Hepatic stellate cell (primary cell): ENCODE results near the gene DDR2.
"Not testable (repeated sequence)": the region's sequence is repeated elsewhere in the genome, so short reads cannot be mapped to it uniquely, and the experiment has no call there.

Source experiments
- DNase-seq: peaks from one replicate; pipeline ENCODE4 v3.0.0; 2011; ENCODE audit warnings: low spot score

The DDR2 gene

DNA sequence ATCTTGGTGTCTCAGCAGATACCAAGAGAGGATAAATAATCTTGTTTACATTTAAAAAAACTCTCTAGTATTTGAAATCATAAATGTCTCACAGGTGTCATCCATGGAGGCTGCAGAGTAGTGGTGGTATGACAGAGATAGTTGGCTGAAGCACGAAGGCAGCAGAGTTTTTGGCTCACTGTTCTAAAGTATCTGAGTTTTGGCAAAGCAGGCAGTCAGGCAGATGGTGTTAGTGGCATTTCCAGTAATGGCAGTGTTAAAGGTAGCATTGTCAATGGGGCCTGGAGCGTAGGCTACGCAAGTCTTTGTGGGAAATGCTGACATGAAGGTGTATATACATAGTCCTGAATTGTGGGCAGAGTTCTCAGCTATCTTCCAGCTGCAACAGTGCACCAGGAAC lies 89.8 kb downstream of the DDR2 start:
- no peak for DNase-seq

DNA sequence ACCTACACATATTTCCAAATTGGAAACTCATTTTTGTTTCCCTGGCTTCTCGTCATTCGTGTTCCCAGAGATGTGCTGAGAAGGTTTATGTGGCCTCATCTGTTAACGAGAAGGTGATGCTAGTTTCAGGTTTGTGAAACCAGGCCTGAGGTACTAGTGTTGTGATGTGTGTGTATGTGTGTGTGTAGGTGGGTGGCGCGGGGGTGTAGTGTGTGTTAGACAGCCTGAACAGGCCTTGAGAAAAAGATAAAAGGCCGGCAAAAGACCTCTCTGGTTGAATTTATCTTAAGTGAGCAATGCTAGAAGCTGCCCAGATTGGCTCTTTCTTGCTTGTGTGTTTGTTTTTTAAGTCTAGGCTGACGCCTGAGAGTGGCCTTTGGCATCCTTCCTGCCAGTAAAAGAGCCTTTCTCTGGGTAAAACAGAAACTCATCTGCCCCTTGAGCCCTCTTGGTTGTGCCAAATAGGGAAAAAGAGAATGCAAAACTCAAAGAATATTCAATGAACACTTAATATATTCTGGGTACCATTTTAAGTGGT lies 92.4 kb downstream of the DDR2 start:
- no peak for DNase-seq

DNA sequence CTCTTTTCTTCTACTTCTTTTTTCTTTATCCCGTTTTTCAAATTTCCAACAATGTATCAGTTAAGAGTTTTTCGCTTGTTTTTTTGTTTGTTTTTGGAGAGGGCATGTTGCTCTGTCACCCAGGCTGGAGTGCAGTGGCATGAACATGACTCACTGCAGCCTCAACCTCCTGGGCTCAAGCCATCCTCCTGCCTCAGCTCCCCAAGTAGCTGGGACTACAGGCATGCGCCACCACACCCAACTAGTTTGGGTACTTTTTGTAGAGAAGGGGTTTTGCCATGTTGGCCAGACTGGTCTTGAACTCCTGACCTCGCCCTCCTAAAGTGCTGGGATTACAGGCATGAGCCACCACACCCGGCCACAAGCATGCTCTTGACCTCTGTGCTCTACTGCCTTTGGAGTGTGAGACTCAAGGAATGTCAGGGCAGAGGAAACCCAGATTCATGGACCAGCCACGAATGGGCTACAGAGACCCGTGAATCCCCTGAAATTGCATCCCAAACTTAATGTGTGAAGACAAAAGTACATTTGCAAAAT lies 93.1 kb downstream of the DDR2 start:
- no peak for DNase-seq

DNA sequence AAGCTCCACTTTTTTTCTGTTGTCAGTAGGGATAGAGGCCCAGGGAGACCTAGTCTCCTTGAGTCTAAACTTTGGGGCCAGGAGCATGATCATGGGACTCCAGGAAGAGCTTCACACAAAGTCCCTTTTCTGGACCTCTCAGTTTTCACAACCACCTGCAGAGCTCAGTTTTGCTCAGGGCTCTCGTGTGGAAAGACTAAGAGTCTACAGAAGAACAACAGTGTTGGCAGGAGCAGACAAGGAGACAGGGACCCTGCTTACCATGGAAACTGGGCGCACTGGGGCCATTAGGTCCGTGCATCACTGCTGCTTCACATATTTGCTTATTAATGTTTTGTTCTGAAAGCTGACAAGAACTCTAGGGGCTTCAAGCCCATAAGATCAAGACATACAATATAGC lies 94.3 kb downstream of the DDR2 start:
- no peak for DNase-seq

DNA sequence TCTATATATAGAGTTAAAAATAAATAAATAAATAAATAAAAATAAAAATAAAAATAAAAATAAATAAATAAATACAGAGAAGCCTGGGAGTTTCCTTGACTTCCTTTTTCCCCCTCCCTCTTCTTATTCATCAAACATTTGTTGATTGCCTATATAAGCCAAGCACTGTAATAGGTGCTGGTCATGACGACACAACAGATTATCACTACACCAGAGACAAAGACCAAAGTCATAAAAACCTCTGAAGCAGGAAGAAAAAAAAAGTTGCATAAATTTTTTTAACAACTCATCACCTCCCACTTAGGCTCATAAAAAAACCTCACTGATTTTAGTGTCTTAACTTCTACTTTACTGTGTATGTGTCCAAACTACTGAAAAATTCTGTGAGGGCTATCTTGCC lies 95.2 kb downstream of the DDR2 start:
- DNase-seq, result not testable (repeated sequence)

DNA sequence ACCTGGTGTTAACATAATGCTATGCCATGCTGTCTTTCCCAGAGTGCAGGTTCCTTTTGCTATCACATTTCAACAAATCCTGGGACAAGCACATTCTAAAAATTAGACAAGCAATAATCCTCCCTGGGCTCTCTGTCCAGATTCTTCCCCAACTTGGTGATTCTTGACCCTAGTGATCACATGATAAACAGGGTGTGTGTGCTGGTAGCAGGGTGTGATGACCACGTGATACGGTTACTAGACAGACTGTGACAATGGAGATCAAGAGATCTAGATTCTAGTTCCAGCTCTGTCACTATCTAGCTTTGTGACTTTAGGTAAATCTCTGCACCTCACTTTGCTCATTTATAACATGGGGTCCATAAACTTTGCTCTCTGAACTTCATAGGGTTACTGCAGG lies 96.3 kb downstream of the DDR2 start:
- DNase-seq, result no peak

DNA sequence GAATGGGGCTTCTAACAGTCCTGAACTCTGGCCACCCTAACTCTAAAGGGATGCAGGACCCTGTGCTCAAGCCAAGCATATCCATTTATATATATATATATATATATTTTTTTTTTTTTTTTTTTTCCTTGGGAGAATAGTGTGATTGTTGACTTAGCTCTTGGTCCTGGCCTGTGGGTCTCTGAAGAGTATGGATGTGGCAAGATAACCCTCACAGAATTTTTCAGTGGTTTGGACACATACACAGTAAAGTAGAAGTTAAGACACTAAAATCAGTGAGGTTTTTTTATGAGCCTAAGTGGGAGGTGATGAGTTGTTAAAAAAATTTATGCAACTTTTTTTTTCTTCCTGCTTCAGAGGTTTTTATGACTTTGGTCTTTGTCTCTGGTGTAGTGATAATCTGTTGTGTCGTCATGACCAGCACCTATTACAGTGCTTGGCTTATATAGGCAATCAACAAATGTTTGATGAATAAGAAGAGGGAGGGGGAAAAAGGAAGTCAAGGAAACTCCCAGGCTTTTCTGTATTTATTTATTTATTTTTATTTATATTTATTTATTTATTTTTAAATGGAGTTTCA lies 97.0 kb downstream of the DDR2 start:
- not testable (repeated sequence) for DNase-seq

DNA sequence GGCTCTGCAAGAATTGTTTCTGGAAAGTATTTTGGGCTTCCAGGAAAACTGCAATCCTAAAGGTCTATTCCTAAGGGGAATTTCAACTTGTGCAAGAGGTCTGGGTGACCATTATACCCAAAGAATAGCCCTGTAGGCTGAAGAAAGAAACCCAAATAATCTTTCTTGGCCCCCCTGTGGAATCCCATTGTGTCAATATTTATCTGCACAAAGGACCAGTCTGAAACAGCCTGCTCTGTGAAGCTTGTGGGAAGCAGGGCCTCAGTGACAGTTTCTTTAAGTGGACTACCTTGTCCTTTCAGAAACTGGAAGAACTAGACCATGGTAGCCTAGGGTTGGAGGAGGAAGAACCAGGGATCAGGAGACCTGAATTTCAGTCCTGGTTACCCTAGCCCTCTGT lies 99.8 kb downstream of the DDR2 start:
- DNase-seq, result no peak

DNA sequence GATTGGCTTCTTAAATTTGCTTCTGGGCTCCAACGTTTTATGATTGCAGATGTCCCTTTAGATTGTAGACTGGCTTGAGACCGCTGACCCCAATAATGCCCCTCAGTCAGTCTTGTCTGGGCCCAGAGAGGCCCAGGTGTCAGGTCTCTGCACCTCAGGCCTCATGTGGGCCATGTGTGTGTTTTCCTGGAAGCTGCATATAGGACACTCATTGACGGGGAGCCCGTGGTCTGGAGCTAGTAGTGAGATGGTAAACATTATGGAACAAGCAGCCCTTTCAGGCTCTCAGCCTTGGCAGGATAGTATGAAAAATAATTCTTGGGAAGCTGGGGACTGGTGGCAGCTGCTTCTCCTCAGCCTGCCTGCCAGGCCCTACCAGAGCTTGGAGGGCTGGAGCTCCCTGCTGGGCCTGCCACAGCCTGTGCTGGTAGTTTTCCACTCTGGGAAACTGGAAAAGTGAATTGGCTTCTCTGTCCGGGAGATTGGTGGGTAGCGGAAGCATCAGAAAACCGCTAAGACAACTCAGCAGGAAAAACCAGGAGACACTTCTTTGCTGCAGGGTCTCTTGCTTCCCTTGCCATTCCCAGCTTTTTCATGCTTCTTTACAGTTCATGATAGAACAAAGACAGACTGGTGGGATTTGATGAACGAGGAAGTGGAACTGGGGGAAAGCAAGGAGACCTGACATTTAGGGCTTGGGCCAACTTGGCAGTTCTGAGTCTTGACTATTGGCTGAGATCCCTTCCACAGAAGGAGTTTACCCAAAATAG lies 100.5 kb downstream of the DDR2 start:
- no peak for DNase-seq

DNA sequence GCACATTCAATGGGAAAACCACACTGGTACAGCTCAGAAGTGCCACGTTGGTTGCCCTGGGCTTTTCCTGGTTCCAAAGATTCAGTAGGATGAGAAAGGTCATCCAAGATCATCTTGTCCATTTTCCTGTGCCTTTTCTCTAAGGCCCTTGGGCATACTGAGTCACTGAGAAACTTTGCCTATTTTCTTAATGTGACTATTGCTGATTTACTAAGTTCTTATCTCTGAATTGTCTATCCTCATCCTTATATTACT lies 101.0 kb downstream of the DDR2 start:
- DNase-seq, result no peak

DNA sequence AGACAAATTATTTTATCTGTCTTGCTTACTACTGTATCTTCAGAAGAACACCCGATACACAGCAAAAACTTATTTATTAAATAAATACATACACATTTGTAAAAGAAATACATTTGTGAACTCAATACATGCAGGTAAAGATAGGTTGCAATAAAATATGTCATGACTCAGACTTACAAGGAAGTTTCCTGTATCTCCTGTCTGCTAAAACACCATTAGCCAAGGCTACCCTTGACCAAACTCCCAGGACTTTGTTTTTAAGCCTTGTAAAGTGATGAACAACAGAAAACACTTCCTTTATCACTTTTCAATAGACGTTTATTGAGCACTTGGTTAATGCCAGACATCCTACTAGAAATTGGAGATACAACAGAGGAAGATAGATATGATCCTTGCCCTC lies 101.8 kb downstream of the DDR2 start:
- DNase-seq, result no peak

DNA sequence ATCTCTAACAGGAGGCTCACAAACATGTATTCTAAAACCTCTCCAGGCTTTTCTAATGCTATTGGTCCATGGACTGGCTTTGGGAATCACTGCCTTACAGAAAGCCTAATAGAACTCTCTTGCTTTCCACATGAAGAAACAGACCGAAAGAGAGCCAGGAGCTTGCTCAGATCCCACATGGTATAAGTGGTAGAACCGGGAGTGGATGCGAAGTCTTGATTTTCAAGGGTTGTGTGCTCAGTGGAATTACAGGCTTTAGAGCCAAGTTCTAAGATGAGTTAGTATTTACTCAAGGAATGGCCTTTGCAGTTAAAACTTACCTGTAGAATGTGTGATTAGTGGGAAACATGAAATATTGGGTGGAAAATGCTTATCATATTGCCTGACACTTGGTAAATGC lies 103.9 kb downstream of the DDR2 start:
- no peak for DNase-seq

DNA sequence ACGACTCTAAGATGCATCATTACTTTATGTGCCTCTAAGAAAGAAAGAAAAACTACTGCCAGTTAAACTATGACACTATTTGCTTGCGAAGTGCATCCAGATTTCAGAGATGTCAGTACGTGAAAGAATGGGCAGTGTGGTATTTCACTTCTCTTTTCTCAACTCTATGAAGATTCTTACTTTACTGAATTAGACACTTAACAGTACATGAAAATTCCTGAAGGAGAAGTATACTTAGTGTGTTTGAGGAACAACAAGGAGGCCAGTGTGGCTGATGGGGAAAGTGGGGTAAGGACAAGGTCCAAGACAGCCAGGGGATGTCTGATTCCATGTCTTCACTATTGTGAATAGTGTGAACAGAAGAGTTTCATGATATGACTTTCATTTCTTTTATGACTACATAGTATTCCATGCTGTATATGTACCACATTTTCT lies 104.4 kb downstream of the DDR2 start:
- DNase-seq, result no peak

DNA sequence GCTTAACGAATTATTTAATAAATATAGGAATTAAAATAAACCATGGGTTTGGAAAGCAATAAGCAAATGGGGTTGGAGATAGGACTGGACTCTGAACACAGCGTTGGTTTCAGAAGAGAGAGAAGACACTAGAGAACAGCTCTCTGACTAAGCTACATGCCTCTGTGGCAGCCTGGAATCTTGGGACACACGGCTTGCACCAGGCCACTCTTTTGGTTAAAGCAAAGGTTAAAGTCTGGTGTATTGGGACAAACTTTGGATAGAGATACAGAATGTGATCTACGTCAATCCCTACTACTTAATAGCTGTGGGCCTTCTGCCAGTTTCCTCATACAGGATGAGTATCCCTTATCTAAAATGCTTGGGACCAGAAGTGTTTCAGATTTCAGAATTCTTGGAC lies 108.5 kb downstream of the DDR2 start:
- DNase-seq, result no peak

DNA sequence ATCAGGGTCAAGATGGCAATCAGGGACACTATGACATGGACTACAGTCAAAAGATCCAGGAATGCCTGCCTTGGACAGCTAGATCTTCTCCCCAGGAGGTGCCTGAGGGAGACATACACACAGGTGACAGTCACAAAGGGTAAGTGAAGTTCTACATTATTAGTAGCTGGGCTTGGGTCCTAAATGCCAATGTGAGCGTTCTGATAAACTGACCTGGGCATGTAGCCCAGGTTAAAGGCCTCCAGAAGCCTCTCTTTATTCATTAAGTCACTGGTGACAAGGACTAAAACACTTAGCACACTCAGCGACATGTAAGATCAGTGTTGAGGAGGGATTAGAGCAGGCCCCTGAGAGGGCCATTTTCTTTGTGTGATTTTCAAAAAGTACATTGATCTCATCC lies 109.3 kb downstream of the DDR2 start:
- no peak for DNase-seq

DNA sequence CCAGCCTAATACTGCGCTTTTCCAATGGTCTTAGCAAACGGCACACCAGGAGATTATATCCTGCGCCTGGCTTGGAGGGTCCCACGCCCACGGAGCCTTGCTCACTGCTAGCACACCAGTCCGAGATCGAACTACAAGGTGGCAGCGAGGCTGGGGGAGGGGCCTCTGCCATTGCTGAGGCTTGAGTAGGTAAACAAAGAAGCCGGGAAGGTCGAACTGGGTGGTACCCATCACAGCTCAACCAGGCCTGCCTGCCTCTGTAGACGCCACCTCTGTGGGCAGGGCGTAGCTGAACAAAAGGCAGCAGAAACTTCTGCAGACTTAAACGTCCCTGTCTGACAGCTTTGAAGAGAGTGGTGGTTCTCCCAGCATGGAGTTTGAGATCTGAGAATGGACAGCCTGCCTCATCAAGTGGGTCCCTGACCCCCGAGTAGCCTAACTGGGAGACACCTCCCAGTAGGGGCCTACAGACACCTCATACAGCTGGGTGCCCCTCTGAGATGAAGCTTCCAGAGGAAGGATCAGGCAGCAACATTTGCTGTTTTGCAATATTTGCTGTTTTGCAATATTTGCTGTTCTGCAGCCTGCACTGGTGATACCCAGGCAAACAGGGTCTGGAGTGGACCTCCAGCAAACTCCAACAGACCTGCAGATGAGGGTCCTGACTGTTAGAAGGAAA lies 114.1 kb downstream of the DDR2 start:
- DNase-seq, result not testable (repeated sequence)

DNA sequence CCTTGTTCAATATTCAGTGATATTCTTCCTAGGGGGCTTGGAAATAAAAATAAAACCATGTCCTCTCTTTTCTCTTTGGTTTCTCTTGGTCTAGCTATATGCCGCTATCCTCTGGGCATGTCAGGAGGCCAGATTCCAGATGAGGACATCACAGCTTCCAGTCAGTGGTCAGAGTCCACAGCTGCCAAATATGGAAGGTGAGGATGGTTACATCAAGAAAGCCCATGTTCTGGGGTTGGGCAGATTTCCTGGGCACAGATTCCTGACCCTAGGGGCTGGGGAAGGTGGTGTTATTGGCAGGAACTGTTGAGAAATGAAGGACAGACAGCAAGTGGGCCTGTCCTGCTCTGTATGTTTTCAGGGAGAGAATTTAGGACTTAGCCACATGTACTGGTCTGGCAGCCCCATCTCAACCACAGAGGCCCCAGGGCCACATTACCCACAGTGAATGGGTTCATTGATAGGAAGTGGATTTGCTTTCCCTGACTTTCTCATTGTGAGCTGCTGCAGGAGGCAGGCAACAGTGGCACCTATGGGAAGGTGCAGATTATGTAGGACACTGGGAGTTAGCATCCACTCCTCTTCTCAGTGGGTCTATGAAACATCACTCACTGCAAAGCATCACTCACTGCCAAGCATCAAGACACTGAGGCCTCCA lies 120.9 kb downstream of the DDR2 start:
- DNase-seq, result no peak

DNA sequence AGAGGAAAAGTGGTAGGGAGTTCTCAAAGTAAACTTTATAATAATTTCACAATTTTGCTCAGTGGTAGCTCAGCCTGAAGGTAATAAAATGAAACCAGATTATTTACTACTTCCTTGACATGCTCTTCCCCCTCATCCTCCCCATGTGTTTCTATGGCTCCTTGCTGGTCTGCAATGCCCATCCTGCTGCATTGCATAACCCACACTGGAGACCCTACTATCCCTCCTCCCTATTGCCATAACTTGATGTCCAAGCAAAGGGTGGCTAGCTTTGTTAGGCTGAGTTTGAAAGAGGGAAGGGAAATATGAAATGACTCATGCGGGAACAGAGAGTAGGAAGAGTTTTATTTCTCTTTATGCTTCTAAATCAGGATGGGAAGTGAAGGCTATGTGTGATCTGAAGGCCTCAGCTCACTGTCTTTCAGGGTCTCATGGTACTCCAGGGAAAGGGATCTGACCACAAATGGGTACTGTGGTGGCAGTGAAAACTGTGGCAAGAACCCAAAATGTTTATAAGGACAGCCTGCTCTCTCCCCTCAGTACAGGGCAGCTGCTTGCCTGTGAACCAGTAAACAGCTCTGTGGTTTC lies 121.8 kb downstream of the DDR2 start:
- DNase-seq, result no peak

DNA sequence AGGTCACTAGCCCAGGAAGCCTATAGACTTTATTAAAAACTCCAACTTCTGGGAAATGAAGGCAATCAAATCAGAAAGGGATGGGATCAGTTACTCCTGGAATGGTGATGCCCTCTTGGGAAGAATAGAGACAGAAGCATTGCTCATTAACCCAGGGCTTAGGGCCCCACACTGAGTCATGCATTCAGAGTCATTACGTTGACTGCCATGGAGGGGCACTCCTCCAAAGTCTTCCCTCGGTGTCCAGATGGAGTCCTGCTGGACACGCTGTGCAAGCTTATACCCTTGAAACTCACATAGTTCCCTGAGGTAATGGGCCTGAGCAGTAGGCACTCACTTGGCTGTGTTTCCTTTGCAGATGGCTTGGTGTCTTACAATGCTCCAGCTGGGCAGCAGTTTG lies 123.0 kb downstream of the DDR2 start:
- DNase-seq, result no peak

DNA sequence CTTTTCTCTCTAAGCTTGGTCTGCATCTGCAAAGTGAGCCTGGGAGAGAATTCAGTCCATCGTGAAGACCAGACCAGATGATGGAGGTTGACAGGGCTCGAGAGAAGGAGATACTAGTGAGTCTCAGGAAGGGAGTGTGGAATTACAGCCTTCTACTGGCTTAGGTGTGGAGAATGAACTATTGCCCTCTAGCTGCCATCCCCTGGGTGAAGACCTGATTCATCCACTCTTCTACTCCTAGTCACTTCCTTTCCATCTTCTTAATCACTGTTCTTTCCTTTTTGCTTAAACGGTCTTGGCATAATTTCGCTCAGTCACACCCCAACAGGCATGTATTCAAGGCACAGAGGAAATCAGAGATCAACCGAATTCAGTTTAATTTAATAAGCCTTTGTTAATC lies 124.3 kb downstream of the DDR2 start:
- no peak for DNase-seq

DNA sequence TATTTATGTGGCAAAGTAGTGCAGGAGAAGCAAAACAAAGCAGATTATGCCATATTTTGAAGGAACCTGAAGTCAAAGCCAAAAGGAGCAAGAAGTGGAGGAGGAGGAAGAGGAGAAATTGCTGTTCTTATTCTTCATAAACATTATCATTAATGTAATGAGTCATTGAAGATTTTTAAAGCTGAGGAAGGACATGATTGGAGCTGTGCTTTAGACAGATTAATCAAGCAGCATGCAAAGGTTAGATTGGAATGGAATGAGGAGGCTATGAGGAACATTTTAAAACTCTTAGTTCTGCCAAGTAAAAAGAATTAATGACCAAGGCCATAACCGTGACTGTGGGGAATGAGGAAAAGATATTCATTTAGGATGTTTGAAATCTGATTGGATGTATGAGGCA lies 125.2 kb downstream of the DDR2 start:
- DNase-seq, result no peak

DNA sequence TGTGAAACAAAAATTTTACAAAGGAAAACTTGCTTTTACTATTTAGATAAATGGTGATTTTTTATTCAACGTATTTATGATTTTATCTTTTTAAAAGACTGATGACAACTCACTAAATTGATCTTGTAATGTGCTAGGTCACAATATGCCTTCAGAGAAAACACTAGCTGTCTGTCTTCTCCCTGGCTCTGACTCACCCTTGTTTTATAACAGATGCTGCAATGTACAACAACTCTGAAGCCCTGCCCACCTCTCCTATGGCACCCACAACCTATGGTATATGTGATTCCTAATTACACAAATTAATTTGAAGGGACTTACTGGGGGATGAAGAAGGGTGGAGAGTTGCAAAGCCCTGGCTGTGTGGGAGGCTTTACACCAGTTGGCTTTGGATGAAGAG lies 133.5 kb downstream of the DDR2 start:
- no peak for DNase-seq
